SK-N-SH (cell line): ENCODE data around the gene GNB1L. TPM values are rescaled to one million over a fixed set of nuclear protein-coding genes. Genes with fewer than 3 reads are reported as not detected.

Experiments used
- CTCF ChIA-PET: fragments of 300-600, 350-600 bp; formaldehyde crosslinking; extraction: SDS; loops from one replicate; lab custom pipeline; 2021; lab: Yijun Ruan, JAX
- POLR2A ChIA-PET: fragments of 350-600 bp; sonication (Branson Sonifier 250); formaldehyde crosslinking; extraction: SDS; loops from one replicate; lab custom pipeline; 2020; ENCODE audit warnings: antibody characterized with exemption, inconsistent platforms; lab: Yijun Ruan, JAX
- DNase-seq: peaks from one replicate; pipeline ENCODE4 v3.0.0; 2012
- H2AFZ ChIP-seq: fragments of 200-600 bp; sonication (generic); 2 replicates; pipeline ENCODE4 v1.8.1; 2016; ENCODE audit warnings: antibody characterized with exemption, mild to moderate bottlenecking, low read depth
- H3F3A ChIP-seq: fragments of 200-600 bp; sonication (generic); replicated peaks from 2 replicates; pipeline ENCODE3; 2016; ENCODE audit warnings: antibody characterized with exemption, mild to moderate bottlenecking; ENCODE audit not compliant: insufficient read depth
- H3K27ac ChIP-seq, 2 experiments: fragments of 200-500 bp in 1 of 2; fragments of 200-600 bp in 1 of 2; sonication (Bioruptor generic) in 1 of 2; sonication (generic), shearing (Covaris generic) in 1 of 2; 2 replicates each; pipeline versions ENCODE4 v1.5.1 to v1.6.1; 2014 to 2016; ENCODE audit warnings: low read depth in 2 of 2, inconsistent platforms in 1 of 2, low read length in 1 of 2, mild to moderate bottlenecking in 1 of 2, mixed read lengths in 1 of 2
- H3K27me3 ChIP-seq: fragments of 200-600 bp; sonication (generic), shearing (Covaris generic); 2 replicates; pipeline ENCODE4 v1.6.1; 2016; ENCODE audit warnings: mixed run types; ENCODE audit not compliant: insufficient read depth
- H3K36me3 ChIP-seq, 2 experiments: fragments of 200-500 bp in 1 of 2; fragments of 200-600 bp in 1 of 2; sonication (Bioruptor generic) in 1 of 2; sonication (generic) in 1 of 2; replicated peaks in 1 of 2; 2 replicates each; pipeline versions ENCODE3 to v1.5.1; 2014 to 2016; ENCODE audit warnings: low read length in 1 of 2, mild to moderate bottlenecking in 1 of 2; ENCODE audit not compliant: insufficient read depth in 2 of 2, control insufficient read depth in 1 of 2
- H3K4me1 ChIP-seq, 2 experiments: fragments of 200-500 bp in 1 of 2; fragments of 200-600 bp in 1 of 2; sonication (Bioruptor generic) in 1 of 2; sonication (generic), shearing (Covaris generic) in 1 of 2; 2 replicates each; pipeline versions ENCODE4 v1.5.1 to v1.6.1; 2014 to 2016; ENCODE audit warnings: low read depth in 1 of 2, low read length in 1 of 2, mixed run types in 1 of 2; ENCODE audit not compliant: insufficient read depth in 2 of 2, control insufficient read depth in 1 of 2
- H3K4me2 ChIP-seq: fragments of 200-600 bp; sonication (generic), shearing (Covaris generic); 2 replicates; pipeline ENCODE4 v1.6.1; 2017; ENCODE audit warnings: mixed run types
- H3K4me3 ChIP-seq, 2 experiments: fragments of 200-500 bp in 1 of 2; fragments of 200-600 bp in 1 of 2; sonication (Bioruptor generic) in 1 of 2; sonication (generic), shearing (Covaris generic) in 1 of 2; 2 replicates each; pipeline versions ENCODE4 v1.5.1 to v1.8.1; 2014 to 2016; ENCODE audit warnings: low read depth in 2 of 2, inconsistent platforms in 1 of 2, low read length in 1 of 2, mild to moderate bottlenecking in 1 of 2, mixed read lengths in 1 of 2, moderate library complexity in 1 of 2
- H3K79me2 ChIP-seq: fragments of 200-600 bp; sonication (generic); 2 replicates; pipeline ENCODE4 v1.8.1; 2017; ENCODE audit warnings: mild to moderate bottlenecking; ENCODE audit not compliant: insufficient read depth
- H3K9ac ChIP-seq: fragments of 200-600 bp; sonication (generic); 2 replicates; pipeline ENCODE4 v1.6.1; 2017; ENCODE audit warnings: mixed run types
- H3K9me2 ChIP-seq: fragments of 200-600 bp; sonication (generic); 2 replicates; pipeline ENCODE4 v1.6.1; 2017; ENCODE audit warnings: mixed run types
- H3K9me3 ChIP-seq: fragments of 200-600 bp; sonication (generic); 2 replicates; pipeline ENCODE4 v1.6.1; 2017; ENCODE audit warnings: mixed run types, mild to moderate bottlenecking, moderate library complexity
- H4K20me1 ChIP-seq: fragments of 200-600 bp; sonication (generic); 2 replicates; pipeline ENCODE4 v1.6.1; 2017; ENCODE audit warnings: mild to moderate bottlenecking, mixed run types; ENCODE audit not compliant: insufficient read depth
- CHD2 ChIP-seq: fragments of 150-350 bp; IDR thresholded peaks from 2 replicates; pipeline ENCODE4 v1.6.1; 2018; ENCODE audit warnings: low read length; ENCODE audit not compliant: partially characterized antibody
- ELF1 ChIP-seq: IDR thresholded peaks from 2 replicates; pipeline ENCODE4 v1.4.0; 2012
- EZH2phosphoT487 ChIP-seq: fragments of 200-600 bp; sonication (generic); IDR thresholded peaks from 2 replicates; pipeline ENCODE4 v1.6.1; 2017; ENCODE audit warnings: low read depth, mixed run types, mild to moderate bottlenecking, antibody characterized with exemption, moderate library complexity, borderline replicate concordance
- FOSL2 ChIP-seq: IDR thresholded peaks from 2 replicates; pipeline ENCODE4 v1.4.0; 2012; ENCODE audit warnings: low read depth, mild to moderate bottlenecking, moderate library complexity, borderline replicate concordance
- FOXM1 ChIP-seq: IDR thresholded peaks from 2 replicates; pipeline ENCODE4 v1.4.0; 2012; ENCODE audit warnings: low read depth, mild to moderate bottlenecking
- GATA2 ChIP-seq: sonication (generic); formaldehyde crosslinking; IDR thresholded peaks from 2 replicates; pipeline ENCODE4 v1.5.0; 2020; ENCODE audit warnings: mild to moderate bottlenecking, missing genetic modification reagents
- MXI1 ChIP-seq: IDR thresholded peaks from 2 replicates; pipeline ENCODE4 v1.6.1; 2012; ENCODE audit warnings: mild to moderate bottlenecking, low read depth, low read length, improper control_type of control experiment
- RCOR1 ChIP-seq: fragments of 150-350 bp; IDR thresholded peaks from 2 replicates; pipeline ENCODE4 v1.6.1; 2017; ENCODE audit warnings: antibody characterized with exemption, low read length
- RFX5 ChIP-seq: IDR thresholded peaks from 2 replicates; pipeline ENCODE4 v1.6.1; 2012; ENCODE audit warnings: mild to moderate bottlenecking, improper control_type of control experiment, low read length
- RXRA ChIP-seq: IDR thresholded peaks from 2 replicates; pipeline ENCODE4 v1.4.0; 2012; ENCODE audit warnings: low read depth, mild to moderate bottlenecking, borderline replicate concordance
- SIN3A ChIP-seq: IDR thresholded peaks from 2 replicates; pipeline ENCODE4 v1.6.1; 2012; ENCODE audit warnings: low read depth, mild to moderate bottlenecking, low read length, moderate library complexity, borderline replicate concordance
- SMC3 ChIP-seq: IDR thresholded peaks from 2 replicates; pipeline ENCODE4 v1.6.1; 2012; ENCODE audit warnings: low read depth, low read length, improper control_type of control experiment
- TAF1 ChIP-seq: IDR thresholded peaks from 2 replicates; pipeline ENCODE4 v1.6.1; 2012; ENCODE audit warnings: low read depth, mild to moderate bottlenecking, low read length, moderate library complexity, borderline replicate concordance
- TCF12 ChIP-seq: IDR thresholded peaks from 2 replicates; pipeline ENCODE4 v1.4.0; 2012
- WGBS: methylation state at CpG from one replicate; pipeline ENCODE4 v1.1.6; 2017; ENCODE audit warnings: low lambda C conversion rate; 5-methylcytosine and 5-hydroxymethylcytosine counted together
- polyA plus RNA-seq, 3 experiments: library from polyadenylated mRNA; depleted of rRNA; stranded (reverse); fragments of >200 nt; gene quantifications; 2 replicates each; pipeline ENCODE4 v1.2.3, GENCODE V29; 2012
- TF ChIP-seq, protein P1 (sequence below): fragments of 150-350 bp; IDR thresholded peaks from 2 replicates; pipeline ENCODE4 v1.6.1; 2016; ENCODE audit warnings: mild to moderate bottlenecking, low read depth, low read length
- TF ChIP-seq, protein P2 (sequence below): fragments of 150-350 bp; IDR thresholded peaks from 2 replicates; pipeline ENCODE4 v1.6.1; 2017; ENCODE audit warnings: antibody characterized with exemption, low read length, low read depth, borderline replicate concordance
- TF ChIP-seq, protein P3 (sequence below): IDR thresholded peaks from 2 replicates; pipeline ENCODE4 v1.4.0; 2012; ENCODE audit warnings: low read depth, borderline replicate concordance
- TF ChIP-seq, protein P4 (sequence below): IDR thresholded peaks from 2 replicates; pipeline ENCODE4; 2012
- TF ChIP-seq, protein P5 (sequence below): fragments of 200-600 bp; sonication (generic); IDR thresholded peaks from 2 replicates; pipeline ENCODE4 v1.6.1; 2017; ENCODE audit warnings: antibody characterized with exemption, mild to moderate bottlenecking, moderate library complexity

GNB1L gene
- polyA plus RNA-seq, 1 of the 3 experiments (the other 2 are of a cell fraction) = 5.9 TPM

DNA sequence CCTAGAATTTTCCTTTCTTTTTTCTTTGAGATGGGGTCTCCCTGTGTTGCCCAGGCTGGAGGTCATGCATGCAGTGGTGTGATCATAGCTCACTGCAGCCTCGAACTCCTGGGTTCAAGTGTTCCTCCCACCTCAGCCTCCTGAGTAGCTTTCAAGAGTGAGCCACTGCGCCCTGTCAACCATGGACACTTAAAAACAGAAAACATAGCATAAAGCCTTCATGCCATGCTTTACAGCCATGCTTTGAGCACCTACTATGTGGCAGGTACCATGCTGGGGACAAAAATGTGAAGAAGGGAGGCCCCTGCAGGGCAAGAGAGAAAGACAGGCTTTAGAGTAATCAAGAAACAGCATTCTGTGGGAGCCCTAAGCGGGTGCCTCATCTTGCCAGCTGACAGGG lies 13.7 kb upstream of the GNB1L start:
- Histone ChIP-seq H2AFZ (no peak overlapping the region), H3K9me2 (no peaks in the 10 kb centered on the region), H3K27ac (no peak overlapping the region), H3K4me3 (no peak overlapping the region), H3K4me2 (no peak overlapping the region), H3K9me3 (no peaks in the 10 kb centered on the region), H3K36me3 (no peaks in the 10 kb centered on the region), H3K27me3 (no peaks in the 10 kb centered on the region), H3K4me1 (no peaks in the 10 kb centered on the region; a peak in 1 of 4 replicates), H3K9ac (no peak overlapping the region), H3F3A (no peaks in the 10 kb centered on the region), H3K79me2 (no peaks in the 10 kb centered on the region), H4K20me1 (no peaks in the 10 kb centered on the region)
- no peak for DNase-seq
- ChIA-PET CTCF (interaction anchor here (0.9 to 4.1 kb wide), 4 partner anchors 12 to 137 kb away, joined by 3 to 22 read pairs (median 3); no protein-coding TSS in a partner anchor), POLR2A (interaction anchor here (0.6 kb wide), 1 partner anchor 48 kb away, joined by 3 read pairs; no protein-coding TSS in a partner anchor)
- TF ChIP-seq SIN3A = no peak
- TF ChIP-seq EZH2phosphoT487 = no peak
- no peak for TF ChIP-seq RFX5
- no peak for TF ChIP-seq RCOR1
- TF ChIP-seq, protein P1, sequence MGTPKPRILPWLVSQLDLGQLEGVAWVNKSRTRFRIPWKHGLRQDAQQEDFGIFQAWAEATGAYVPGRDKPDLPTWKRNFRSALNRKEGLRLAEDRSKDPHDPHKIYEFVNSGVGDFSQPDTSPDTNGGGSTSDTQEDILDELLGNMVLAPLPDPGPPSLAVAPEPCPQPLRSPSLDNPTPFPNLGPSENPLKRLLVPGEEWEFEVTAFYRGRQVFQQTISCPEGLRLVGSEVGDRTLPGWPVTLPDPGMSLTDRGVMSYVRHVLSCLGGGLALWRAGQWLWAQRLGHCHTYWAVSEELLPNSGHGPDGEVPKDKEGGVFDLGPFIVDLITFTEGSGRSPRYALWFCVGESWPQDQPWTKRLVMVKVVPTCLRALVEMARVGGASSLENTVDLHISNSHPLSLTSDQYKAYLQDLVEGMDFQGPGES = no peak
- TF ChIP-seq, protein P2, sequence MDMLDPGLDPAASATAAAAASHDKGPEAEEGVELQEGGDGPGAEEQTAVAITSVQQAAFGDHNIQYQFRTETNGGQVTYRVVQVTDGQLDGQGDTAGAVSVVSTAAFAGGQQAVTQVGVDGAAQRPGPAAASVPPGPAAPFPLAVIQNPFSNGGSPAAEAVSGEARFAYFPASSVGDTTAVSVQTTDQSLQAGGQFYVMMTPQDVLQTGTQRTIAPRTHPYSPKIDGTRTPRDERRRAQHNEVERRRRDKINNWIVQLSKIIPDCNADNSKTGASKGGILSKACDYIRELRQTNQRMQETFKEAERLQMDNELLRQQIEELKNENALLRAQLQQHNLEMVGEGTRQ = no peak
- TF ChIP-seq, protein P3, sequence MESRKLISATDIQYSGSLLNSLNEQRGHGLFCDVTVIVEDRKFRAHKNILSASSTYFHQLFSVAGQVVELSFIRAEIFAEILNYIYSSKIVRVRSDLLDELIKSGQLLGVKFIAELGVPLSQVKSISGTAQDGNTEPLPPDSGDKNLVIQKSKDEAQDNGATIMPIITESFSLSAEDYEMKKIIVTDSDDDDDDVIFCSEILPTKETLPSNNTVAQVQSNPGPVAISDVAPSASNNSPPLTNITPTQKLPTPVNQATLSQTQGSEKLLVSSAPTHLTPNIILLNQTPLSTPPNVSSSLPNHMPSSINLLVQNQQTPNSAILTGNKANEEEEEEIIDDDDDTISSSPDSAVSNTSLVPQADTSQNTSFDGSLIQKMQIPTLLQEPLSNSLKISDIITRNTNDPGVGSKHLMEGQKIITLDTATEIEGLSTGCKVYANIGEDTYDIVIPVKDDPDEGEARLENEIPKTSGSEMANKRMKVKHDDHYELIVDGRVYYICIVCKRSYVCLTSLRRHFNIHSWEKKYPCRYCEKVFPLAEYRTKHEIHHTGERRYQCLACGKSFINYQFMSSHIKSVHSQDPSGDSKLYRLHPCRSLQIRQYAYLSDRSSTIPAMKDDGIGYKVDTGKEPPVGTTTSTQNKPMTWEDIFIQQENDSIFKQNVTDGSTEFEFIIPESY = no peak
- no peak for TF ChIP-seq TAF1
- TF ChIP-seq FOSL2 = no peak
- WGBS = 95% methylated on average over 3 of the region's 3 CpGs

DNA sequence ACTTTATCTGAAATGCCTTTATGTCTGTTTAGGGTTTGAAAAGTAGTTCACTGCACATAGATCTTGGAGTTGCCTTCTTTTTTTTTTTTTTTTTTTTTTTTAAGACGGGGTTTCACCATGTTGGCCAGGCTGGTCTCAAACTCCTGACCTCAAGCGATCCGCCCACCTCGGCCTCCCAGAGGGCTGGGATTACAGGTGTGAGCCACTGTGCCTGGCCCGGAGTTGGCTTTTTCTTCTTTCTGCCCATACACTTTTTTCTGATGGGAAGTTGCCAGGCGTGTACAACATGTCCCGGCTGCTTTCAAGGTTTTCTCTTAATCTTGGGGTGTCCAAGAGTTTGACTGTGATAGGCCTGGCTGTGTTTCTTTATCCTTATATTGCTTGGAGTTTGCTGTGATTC lies 12.9 kb upstream of the GNB1L start:
- Histone ChIP-seq H3K36me3 (no peaks in the 10 kb centered on the region), H3K9me2 (no peaks in the 10 kb centered on the region), H3K9me3 (no peaks in the 10 kb centered on the region), H4K20me1 (no peaks in the 10 kb centered on the region), H3F3A (no peaks in the 10 kb centered on the region), H2AFZ (no peak overlapping the region), H3K27me3 (no peaks in the 10 kb centered on the region), H3K4me2 (no peak overlapping the region), H3K9ac (no peak overlapping the region), H3K4me1 (no peaks in the 10 kb centered on the region; a peak in 1 of 4 replicates), H3K79me2 (no peaks in the 10 kb centered on the region), H3K27ac (no peak overlapping the region), H3K4me3 (no peak overlapping the region)
- 95% methylated on average over 7 of the region's 7 CpGs for WGBS
- POLR2A ChIA-PET = no interaction called here
- DNase-seq = no peak
- CTCF ChIA-PET = interaction anchor here (1.3 to 3.4 kb wide), 3 partner anchors 8 to 137 kb away, joined by 3 to 20 read pairs (median 7); no protein-coding TSS in a partner anchor
- TF ChIP-seq RXRA = no peak
- no peak for TF ChIP-seq SIN3A
- no peak for TF ChIP-seq TCF12
- no peak for TF ChIP-seq RFX5
- TF ChIP-seq MXI1 = no peak
- TF ChIP-seq FOXM1 = no peak
- TF ChIP-seq, protein P2 = no peak
- no peak for TF ChIP-seq ELF1
- no peak for TF ChIP-seq GATA2 (CRISPR knock-in tag)
- TF ChIP-seq CHD2 = no peak
- TF ChIP-seq, protein P4, sequence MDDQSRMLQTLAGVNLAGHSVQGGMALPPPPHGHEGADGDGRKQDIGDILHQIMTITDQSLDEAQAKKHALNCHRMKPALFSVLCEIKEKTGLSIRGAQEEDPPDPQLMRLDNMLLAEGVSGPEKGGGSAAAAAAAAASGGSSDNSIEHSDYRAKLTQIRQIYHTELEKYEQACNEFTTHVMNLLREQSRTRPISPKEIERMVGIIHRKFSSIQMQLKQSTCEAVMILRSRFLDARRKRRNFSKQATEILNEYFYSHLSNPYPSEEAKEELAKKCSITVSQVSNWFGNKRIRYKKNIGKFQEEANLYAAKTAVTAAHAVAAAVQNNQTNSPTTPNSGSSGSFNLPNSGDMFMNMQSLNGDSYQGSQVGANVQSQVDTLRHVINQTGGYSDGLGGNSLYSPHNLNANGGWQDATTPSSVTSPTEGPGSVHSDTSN = no peak
- no peak for TF ChIP-seq SMC3
- TF ChIP-seq, protein P5, sequence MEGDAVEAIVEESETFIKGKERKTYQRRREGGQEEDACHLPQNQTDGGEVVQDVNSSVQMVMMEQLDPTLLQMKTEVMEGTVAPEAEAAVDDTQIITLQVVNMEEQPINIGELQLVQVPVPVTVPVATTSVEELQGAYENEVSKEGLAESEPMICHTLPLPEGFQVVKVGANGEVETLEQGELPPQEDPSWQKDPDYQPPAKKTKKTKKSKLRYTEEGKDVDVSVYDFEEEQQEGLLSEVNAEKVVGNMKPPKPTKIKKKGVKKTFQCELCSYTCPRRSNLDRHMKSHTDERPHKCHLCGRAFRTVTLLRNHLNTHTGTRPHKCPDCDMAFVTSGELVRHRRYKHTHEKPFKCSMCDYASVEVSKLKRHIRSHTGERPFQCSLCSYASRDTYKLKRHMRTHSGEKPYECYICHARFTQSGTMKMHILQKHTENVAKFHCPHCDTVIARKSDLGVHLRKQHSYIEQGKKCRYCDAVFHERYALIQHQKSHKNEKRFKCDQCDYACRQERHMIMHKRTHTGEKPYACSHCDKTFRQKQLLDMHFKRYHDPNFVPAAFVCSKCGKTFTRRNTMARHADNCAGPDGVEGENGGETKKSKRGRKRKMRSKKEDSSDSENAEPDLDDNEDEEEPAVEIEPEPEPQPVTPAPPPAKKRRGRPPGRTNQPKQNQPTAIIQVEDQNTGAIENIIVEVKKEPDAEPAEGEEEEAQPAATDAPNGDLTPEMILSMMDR = no peak
